Hypothalamus (tissue), 51 donors: ENCODE measurements around the gene FAM107B.

Experiments
- DNase-seq, 51 donors: peaks; one replicate each; lab custom pipeline; 2025; lab: John Stamatoyannopoulos, UW

The FAM107B gene

DNA sequence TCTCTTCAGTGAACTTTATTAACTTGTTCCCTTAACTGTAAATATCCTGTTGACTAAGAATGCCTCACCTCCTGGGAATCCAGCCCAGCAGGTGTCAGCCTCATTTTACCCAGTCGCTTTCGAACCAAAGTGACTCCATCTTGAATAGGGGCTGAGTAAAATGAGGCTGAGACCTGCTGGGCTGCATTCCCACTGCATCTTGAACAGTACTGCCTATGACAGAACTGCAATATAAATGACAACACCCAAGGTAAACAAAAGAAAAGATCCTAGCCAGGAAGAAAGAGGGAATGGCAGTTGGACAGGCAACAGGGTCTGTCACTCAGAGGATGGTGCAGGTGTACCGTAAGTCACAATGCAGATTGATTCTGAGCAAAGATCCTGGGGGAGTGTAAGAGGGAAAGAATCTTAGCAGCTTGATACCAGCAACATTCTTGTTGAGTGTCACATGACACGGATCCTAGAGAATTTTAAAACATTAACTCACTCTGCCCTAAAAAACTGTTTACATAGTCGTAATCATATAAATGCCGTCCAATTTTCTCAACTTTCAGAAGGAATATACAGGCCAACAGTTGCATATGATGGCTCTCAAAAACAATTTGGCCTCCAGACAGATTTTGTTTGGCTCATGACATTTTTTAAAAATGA lies 4.4 kb upstream of the FAM107B start:
- DNase-seq = no peak

DNA sequence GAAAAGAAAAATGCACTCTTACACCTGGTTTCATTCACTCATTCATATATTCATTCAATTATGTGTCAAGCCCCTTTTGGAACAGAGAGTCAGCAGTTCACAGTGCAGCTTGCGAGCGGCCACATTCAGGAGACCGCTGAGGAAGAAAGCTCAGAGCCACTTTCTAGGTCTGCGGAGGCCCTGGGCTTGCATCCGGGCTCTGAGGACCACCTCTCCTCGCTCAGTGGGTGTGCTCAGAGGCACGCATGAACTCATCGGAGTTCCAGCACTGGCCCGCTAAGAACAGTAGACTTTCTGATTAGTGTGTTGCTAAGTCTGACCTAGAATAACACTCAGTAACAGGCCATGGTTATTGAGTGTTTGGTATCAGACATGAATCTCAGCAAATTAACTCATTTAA lies 1.8 kb upstream of the FAM107B start:
- DNase-seq = no peak

DNA sequence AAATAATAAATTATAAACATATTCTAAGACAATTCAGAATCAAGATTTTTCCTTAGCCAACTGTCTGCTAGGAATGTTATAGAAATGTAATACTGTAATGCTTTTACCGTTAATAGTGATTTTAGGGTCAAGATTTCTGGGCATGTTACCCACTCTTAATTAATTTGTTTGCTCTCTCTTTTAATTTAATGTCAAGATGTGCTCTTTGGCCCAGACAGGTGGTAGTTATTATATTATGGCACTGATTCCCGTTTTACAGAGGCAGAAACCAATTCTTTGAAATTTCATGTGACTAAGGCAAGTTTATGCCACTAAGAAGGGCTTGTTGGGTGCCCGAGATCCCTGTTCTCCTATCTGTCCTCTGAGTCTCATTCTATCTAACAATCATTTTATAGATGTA lies 959 bp upstream of the FAM107B start:
- DNase-seq = no peak

DNA sequence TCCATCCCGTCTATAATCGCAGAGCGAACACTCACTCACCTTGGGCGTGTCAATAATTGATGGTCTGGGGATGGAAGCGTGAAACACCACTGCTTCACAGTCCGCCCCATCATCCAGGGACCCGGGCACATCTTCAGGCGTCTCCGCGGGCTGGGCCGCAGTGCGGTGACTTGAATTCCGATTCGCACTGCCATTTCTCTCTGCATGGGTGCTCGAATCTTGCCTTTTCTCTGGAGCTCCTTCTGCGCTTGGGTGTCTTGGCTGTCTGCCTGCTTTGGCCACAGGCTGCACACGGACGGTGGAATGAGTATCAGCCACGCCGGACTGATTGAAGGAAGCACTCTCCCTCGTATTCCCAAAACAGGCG lies 500 bp downstream of the FAM107B start:
- DNase-seq = no peak

DNA sequence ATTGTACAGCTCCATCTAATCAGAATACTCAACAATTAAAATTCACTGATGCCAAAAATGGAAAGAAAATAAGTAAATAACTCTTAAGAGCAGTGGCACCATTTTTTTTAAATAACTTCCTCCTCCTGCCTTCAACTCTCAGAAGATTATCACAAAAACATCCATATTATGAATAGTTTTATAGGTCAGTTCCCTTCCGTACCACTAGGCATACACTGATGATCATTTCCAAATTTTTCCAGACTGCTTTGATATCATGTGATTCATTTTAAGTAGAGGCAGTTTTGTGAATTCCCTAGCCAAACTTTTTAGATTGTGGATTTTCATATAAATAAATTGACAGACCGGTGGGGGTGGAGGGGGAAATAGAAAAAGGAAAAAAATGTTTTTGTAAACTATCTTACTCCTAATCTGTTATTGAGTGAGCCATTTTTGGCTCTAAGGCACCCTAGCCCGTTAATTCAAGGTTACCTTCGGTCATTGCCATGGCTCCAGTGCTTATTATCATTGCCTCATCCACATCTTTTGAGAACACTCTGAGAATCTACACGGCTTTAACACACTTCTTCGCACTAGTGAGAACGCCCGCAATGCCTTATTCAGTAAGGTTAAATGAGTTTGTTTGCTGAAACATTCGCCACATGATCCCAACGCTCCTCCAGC lies 1.0 kb downstream of the FAM107B start:
- no peak for DNase-seq

DNA sequence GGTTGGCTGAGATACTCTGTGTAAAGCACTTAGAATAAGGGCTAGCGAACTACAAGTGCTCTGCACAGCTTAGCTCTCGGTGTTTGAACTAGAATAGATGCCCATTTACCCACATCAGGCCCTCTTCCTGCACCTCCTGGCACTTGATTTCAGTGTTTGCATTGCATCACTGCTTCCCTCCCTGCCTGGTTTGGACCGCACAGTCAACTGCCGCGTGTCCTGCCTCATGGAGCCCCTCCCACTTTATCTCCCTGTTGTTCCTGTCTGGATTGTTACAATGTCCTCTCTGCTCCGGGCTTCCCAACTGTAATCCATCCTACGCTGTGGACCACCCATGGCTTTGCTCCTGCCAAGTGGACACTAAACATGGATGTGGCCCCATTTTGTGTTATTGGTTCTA lies 2.3 kb downstream of the FAM107B start:
- DNase-seq = no peak

DNA sequence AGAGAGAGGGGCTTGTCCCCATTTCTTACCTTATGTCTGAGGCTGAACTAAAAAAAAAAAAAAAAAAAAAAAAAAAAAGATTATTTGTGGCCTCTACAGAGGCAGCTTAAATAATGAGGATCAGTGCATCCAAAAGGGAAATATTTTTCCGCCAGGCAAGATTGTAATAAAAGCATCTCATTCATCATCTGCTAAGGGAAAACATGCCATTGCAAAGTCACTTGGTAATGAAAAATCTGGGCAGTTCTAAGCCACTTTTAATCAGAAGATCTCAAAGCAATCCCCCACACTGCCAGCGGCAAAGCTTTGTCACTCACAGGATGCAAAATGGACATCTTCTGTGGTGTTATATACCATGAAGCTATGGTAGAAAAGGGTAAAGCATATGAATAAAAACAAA lies 3.8 kb downstream of the FAM107B start:
- no peak for DNase-seq

DNA sequence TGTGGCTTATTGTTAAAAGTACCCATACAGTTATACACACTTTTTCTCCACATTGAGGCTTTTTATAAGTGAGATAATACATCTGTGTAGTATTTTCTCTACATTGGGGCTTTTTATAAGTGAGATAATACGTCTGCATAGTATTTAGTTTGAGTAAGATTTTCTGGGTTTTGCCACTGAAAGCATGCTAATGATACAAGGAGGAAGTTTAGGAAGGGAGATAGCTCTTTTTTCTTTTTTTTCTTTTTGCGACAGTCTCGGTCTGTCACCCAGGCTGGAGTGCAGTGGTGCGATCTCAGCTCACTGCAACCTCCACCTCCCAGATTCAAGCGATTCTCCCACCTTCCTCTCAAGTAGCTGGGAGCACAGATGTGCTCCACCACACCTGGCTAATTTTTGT lies 13.3 kb downstream of the FAM107B start:
- DNase-seq = no peak

DNA sequence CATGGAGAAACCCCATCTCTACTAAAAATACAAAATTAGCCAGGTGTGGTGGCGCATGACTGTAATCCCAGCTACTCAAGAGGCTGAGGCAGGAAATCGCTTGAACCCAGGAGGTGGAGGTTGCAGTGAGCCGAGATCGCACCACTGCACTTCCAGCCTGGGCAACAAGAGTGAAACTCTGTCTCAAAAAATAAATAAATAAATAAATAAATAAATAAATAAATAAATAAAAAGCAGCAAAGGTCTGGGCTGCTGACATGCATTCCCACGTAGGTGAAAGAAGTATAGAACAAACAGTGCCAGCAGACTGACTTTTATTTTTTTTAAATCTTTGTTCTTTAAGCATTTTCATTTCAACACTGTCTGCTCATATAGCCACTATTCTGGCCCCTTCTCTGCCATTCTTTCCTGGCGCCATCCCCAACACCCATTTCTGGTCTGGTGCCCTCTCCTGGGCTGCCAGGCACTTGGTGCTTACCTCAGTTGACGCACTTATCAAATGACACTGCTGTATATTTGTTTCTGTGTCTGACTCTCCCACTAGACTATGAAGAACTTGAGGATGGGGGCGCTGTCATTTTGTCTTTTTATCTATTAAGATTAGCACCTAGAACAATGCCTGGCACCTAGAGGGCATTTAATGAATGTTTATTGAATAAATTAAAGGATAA lies 15.6 kb downstream of the FAM107B start:
- no peak for DNase-seq

DNA sequence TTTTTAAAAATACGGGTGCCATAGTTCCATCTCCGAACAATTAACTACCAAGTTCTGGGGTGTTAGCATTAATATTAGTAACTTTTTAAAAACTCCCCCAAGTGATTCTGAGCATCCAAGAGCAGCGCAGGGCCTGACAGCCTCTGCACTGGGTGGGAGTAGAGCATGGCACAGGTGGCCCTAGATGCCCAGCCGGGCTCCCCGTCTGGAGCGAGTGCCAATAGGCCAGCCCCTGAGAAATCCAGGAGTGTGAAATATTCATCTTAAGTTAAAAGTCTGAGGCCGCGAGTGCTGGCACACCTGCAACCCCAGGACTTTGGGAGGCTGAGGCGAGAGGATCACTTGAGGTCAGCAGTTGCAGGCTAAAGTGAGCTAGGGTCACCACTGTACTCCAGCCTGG lies 16.2 kb downstream of the FAM107B start:
- no peak for DNase-seq

DNA sequence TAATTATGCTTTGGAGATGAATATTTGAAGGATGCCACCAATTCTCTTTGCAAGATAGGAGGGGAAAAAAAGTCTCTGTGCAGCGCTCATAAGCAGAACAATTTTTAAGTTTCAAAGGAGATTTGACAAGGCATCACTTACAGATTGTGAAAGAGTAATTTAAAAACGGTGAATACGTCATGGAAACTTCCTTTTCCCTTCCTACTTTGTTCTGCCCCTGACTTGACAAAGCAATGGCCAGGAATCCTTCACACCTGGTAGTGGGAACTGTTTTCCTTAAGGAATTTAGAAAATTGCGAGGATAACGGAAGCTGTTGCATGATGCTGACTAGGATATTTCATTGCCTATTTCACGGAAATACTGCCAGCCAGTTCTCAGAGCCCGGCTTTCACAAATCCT lies 16.7 kb downstream of the FAM107B start:
- DNase-seq = no peak

DNA sequence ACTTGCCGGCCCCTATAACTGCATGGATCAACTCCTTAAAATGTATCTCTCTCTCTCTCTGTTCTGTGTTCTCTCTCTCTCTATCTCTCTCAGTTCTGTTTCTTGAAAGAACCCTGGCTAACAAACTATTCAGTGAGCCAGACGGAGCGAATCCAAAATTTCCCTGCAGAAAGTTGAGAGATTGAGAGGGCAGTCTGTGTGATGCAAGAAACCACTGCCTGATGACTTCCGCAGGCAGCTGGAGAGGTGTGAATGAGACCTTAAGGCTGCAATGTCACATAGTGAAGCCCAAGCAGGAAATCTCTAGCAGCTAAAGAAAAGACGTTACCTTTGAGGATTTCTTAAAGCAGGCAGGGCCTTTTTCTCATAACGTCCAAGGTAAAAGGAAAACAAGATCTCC lies 17.3 kb downstream of the FAM107B start:
- no peak for DNase-seq

DNA sequence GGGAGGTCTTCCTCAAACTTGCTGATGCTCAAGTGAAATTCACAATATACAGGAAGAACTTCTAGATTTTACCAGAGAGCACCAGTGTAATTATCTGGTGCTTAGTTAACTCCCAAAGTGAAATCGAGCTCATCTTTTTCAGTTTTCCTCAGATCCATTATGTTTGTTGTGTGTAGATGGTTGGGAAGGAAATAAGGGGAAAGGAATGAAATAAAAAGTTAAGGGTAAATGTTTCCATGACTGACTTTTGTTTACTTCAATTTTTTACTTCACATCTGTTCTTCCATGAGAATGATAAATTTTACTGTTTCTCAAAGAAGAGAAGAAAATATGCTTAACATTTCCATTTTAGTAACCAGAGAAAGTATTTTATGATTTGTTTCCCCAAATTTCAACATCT lies 21.3 kb downstream of the FAM107B start:
- DNase-seq = no peak

DNA sequence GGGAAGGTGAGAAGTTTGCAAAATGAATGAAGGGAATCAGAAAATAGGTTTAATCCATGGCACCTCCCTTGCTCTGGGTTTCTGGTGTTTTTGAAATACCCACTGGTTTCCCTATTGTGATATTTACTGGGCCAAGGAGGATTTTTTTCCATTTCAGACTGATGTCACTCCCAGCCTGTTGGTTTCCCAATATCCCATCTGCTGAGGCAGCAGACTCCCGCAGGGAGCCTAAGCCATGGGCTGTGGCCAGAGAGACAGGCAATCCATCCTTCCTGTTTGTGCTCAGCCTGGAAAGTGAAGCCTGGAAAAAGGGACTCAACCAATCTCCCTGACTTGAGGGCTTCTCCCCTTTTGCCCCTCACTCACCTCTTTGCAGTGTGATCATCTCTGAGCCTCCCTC lies 22.8 kb downstream of the FAM107B start:
- DNase-seq = no peak

DNA sequence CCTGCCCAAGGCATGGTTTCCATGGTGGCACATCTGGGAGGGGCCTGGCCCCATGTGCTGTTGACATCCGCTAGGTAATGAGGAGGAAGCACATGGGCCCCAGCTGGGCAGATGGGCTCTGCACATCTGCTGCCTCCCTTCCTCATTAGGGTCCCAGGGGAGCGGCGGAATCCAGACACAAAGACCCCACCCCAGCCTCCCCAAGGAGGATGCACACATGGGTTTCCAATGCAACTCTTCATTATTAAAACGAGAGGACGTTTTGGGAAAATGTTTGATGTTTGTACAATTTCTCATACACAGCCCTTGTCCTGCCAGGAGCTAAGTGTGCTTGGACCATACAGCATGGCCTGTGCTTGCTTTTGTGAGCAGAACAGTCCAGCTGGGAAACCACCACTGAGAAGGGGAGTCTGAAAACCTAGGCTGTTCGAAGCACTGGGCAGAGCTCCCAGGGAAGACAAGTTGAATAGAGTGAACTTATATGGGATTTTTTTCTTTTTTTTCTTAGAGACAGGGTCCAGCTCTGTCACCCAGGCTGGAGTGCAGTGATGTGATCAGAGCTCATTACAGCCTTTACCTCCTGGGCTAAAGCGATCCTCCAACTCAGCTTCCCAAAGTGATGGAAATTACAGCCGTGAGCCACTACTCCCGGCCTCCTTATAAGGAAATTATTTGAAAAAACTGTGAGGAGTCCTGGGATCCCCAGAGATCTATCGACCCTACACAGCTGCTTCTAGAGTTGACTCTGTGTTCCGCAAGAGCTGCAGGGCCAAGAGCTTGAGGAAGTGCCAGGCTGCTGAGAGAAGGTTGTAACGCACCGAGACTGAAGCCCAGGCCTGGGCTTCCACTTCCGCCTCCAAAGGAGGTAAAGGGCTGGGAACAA lies 23.4 kb downstream of the FAM107B start:
- DNase-seq = peak in 11 of 51 donors; percentile 9 to 44 (median 17)

DNA sequence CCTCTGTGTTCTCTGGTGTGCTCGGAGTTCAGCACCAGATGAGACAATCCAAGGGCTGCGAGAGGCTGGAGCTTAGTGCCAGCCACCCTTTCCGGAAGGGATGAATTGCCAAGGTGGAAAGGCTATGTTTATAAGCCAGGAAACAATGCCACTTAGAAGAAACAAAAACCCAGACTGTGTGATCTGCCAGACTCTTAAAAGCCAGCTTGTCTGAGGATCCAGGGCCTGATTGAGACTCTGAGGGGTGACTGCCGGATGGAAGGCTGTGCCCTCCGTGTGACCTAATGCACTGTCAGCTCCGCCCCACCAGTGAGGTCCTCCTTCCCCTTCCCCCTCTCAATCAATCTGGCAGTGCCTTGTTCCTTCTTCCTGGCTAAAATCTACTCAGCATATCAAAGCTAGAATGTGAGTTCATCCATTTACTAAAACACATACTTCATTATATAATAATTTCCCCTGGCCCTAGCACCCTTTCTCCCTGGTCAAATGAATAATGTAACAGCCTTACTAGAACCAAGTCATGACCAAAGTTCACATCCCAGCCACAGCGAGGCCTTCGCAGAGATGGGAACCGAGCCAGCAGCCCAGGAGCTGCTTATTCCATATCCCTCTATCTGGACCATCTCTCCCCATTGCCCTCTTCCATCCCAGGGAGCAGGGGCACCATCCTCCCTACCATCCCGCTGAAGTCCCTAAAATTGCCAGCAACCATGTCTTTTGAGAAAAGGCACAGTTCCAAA lies 25.5 kb downstream of the FAM107B start:
- no peak for DNase-seq

DNA sequence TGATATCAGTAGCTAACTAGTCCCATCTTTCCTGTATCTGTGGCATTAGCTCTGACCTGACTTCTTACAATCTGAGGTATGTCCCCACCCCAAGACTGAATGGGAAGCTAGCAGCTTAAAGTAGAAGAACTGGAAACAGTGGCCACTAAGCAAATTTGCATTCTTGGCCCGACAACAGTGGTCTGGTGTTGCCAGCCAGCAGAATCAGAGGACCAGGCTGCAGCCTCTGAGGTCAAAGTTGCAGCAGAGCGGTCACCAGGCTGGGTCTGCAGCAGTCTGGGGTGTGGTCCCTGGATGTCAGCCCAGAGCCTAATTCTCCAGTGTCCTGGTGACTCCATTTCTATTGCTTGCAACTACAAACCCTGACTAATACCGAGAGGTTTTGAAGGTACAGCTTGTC lies 26.3 kb downstream of the FAM107B start:
- peak in 1 of 51 donors; percentile 9 for DNase-seq

DNA sequence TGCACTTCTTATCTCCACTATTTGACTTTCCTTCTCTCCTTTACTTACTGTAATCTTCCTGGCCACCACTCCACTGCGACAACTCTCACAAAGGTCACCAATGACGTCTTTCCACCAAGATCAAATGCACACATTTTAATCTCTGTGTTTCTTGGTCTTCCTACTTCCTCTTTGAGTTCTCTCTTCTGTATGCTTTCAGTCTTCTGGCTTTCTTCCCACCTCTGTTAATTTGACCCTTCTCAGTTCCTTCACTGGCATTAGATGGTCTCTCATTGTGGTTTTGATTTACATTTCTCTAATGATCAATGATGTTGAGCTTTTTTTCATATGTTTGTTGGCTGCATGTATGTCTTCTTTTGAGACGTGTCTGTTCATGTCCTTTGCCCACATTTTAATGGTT lies 31.9 kb downstream of the FAM107B start:
- DNase-seq = no peak

DNA sequence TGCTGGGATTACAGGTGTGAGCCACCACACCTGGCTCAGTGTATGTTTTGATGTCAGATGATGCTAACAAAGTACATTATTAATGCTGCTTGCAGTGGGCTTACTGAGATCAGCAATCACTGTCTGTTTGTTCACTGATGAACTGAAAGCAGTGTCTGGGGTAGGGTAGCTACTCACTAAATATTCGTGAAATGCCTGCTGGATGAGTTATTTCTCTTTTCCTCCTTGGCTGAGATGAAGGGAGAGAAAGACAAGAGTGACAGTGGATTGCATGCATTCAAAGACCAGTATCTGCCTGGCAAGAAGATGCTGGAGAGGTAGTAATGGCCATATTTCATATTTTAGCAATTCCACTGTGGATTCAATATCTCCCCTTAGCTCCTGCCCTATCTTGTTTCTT lies 32.3 kb downstream of the FAM107B start:
- no peak for DNase-seq

DNA sequence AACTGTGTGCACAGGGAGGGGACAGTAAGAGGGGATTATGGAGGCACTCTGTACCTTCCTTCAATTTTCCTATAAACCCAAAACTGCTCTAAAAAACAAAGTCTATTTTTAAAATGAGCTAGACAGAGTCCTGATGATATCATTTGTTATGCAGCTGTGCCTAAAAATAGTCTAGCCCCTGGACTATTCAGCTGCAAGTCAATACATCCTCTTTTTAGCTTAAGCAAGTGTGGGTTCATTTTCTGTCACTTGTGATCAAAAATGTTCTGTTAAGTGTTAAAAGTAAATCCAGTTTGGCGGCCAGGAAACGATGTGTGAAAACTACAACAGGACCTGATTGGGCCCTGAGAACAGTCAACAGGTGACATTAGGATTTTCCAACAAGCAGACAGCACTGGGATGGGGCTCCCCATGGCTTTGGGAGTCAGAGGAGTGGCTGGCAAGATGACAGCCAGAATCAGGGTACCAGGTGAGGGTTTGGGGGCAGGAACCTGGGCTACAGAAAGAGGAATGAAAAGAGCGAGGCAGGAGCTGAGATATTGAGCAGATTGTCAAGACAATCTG lies 33.9 kb downstream of the FAM107B start:
- DNase-seq = peak in 1 of 51 donors; percentile 2
